NT2/D1 (cell line): ENCODE measurements around the gene VAV2.

Source experiments
- SUZ12 ChIP-seq: IDR thresholded peaks from 2 replicates; pipeline ENCODE4 v1.6.1; 2011; ENCODE audit not compliant: insufficient read length, insufficient read depth; ENCODE audit errors: extremely low read depth
- YY1 ChIP-seq: IDR thresholded peaks from 2 replicates; pipeline ENCODE4 v1.6.1; 2011; ENCODE audit not compliant: insufficient read length, insufficient read depth

GRCh38 chr9:134036130-134036529, 44.0 kb upstream of the VAV2 start:
- no peak for TF ChIP-seq SUZ12
- TF ChIP-seq YY1 = no peak
